DMS153 treated with DMSO at 0.1 percent for 48 hours (cell line): Measurements from ENCODE around the gene SH3PXD2A.

Experiments
- DNase-seq: peaks from one replicate; lab custom pipeline; 2025; ENCODE audit not compliant: unreplicated experiment; lab: John Stamatoyannopoulos, UW

Gene SH3PXD2A

GRCh38 chr10:103552856-103553742 is 302.3 kb downstream of the SH3PXD2A start:
- no peak for DNase-seq

DNA sequence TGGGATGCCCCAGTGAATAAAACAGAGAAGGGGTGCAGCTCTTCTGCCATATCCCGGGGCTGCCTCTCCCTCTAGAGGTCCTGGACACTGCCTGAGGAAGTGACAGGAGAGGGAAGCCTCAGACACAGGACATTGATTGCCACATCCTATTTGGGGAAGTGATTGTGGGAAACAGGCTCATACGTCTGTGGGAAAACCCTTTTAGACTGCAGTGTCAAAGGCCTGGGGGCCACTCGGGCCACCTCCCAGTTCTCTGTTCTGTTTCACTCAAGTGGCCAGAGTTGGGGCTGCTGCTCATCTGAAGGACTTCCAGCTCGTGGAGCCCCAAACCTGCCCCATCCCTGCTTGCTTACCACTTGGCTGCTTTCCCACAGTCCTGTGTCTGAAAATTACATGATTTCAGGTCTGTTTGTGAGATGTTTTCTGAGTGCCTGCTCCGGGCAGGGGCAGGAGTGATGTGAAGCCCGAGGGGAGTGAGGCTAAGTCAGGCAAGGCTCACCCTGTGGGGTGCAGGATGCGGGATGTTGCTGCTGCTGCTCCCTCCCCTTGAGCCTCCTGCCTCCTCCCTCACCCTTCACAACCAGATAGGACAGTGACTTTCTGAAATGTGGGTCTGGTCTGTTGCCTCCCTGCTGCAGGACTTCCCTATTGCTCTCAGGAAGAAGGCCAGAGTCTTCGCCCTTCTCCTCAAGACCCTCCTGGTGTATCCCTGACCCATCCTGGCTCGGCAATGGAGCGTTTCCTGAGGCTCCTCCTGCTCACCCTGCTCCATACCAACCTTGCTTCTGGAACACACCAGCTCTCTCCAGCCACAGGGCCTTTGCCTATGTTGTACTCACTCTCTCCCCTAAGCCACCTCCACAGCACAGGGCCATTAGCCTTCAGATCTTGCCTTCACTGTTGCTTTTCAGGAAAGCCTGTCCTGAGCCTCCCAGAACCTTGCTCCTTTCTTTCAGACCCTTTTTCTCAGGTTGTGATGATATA is 303.5 kb downstream of the SH3PXD2A start:
- DNase-seq: no peak

DNA sequence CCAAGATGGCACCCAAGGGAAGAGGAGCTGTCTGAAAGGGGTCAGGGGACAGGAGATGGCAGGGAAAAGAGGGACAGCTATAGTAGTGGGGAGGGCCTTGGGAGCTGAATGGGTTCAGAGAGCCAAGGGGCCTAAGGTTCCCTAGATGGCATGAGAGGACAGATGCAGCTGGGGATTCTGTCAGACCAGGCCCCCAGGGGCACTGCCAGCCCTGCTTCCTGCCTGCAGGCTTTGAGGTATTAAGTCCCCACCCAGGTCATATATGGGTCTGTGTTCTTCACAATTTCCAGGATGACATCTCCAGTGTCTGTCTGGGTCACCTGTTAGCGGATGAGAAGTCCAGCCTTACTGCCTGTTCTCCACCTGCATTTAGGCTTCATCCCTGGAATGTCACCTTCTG is 305.1 kb downstream of the SH3PXD2A start:
- no peak for DNase-seq

GRCh38 chr10:103549349-103549685 is 306.1 kb downstream of the SH3PXD2A start:
- no peak for DNase-seq

DNA sequence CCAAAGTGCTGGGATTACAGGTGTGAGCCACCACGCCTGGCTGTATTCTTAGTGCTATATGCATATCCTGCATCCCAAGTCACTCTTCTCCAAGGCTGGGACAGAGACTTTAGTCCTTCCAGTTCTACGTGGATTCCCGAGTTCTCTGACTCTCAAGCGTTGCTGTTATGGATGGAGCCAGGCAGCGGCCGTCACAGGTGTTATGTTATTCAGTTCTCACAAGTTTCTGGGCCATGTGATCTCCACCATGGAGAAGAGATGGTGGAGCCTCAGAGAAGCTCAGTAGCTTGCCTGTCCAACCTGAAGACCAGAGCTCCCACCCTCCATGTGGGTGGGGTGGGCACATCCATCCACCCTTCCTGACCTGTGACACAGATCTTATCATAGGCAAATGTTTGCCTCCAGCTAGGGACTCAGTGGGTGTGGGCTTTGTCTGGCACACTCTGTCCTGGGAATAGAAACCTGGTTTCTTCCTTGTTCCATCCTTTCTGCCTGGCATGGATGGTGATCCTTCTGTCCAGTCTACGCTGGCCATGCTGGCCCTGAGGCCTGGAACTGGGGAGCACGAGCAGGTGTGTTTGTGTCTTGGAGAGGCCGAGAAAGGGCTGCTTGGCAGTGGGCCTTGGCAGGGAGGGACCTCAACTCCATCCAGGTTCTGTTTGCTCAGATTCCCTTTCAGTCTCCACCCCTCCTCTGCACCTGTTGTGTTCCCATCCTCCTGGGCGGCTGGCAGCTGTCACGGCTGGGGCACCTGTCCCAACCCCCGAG is 306.6 kb downstream of the SH3PXD2A start:
- peak; percentile 24 for DNase-seq

DNA sequence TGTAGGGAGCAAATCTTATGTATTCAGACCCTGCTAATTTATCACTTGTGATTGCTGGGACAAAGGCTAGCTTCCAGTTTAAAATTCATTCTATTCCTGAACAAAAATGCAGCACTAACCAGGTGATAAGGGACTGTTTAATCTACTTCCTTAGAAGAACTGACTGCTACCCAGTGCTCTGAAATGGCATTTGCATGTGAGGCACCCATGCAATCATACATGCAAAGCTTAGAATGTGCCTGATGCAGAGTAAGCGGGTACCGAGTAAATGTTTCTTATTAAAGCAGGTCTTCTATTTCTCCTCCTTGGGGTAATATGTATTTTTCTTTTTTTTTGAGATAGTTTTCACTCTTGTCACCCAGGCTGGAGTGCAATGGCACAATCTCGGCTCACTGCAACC is 307.4 kb downstream of the SH3PXD2A start:
- DNase-seq: no peak

DNA sequence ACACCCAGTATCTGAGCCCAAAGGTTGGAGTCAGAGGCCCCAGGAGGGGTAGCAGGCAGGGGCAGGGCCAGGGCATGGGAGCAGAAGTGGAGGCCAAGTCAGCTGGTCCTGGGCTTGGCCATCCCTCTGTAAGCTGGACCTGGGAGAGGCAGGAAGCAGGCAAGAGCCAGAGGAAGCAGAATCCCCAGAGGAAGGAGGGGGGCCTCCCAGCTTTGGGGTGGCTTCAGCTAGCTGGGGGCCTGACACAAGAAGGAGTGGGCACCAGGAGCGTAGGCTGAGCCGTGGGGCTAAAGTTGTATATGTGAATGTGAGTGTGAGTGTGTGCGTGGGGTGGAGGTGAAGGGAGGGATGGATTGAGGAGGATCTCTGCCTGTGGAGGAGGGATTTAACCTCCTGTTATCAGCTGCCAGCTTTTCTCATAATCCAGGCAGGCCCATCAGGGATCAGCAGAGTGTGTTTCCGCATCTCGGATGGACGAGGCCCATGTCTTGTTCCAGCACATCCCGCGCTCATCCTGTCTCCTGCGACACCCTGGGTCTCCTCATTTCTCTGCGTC is 307.9 kb downstream of the SH3PXD2A start:
- DNase-seq: no peak

- no peak for DNase-seq
Observed at GRCh38 chr10:103546401-103546800, 309.0 kb downstream of the SH3PXD2A start.

- no peak for DNase-seq
Observed at GRCh38 chr10:103545771-103546281, 309.6 kb downstream of the SH3PXD2A start.

- DNase-seq: no peak
Observed at GRCh38 chr10:103545366-103545765, 310.0 kb downstream of the SH3PXD2A start.

DNA sequence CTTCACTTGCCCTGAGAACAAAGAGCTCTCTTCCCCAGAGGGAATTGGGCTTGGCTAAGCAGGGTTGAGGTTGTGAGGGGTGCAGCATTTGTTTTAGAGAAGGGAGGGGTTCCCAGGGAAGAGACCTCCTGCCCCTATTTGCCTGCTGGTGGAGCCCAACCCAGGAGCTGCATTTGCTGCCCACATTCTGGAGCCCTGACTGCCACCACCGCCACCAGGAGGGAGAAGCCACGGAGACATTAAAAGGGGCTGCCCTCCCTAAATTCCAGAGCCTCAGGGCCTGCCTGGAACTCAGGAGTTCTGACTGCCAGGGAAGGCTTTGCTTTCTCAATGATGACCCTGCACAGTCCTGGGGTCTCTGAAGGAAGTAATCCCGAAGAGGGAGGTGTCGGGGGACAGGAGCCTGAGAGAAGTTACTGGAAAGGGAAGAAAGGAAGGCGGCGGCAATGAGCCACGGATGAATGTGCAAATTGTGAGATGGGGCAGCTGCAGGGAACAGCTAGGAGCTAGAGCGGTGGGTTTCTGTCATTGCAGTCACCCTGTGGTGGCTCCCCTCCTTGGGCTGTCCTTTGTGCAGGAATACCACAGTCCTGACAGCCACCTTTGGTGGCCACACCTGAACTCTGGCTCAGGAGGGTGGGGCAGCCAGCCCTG is 310.6 kb downstream of the SH3PXD2A start:
- DNase-seq: no peak
